ENCODE results near the gene C9. TPM values are rescaled to one million over a fixed set of nuclear protein-coding genes. Genes with fewer than 3 reads are reported as not detected.

Gene C9
- 0.03 TPM in 1 of 2 replicates, not detected in the other for polyA plus RNA-seq (2011; rRNA removed)
- polyA plus RNA-seq (2012; cell fraction: cytosol; rRNA removed), result not detected in 2 replicates
- not detected in 2 replicates for polyA plus RNA-seq (2012; cell fraction: nucleus; rRNA removed)
- polyA plus RNA-seq (2017; fragmentation: RNase III; extraction: RNeasy Plus Mini Kit Qiagen cat#74134 plus additional on column Dnase treatment), result not detected in 3 replicates
- polyA minus RNA-seq (2011; rRNA and poly(A)+ RNA removed), result not detected in 2 replicates

DNA sequence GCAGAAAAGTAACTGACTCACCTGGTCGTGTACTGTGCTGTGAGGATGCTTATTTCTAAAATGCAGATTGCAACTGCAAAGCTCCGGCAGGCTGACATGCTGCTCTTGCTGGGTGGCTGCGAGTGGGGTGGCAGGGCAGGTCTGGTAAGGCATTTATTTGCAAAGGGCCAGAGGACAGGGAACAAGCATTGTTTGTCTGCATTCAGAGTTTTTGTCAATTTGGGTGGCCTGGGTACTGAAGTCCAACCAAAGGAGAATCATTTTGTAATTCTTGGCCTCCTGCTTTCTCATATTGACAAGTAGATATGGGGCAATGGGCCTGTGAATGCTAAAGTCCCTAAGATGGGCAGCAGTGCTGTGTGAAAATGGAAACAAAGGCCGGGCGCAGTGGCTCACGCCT is at the start of gene C9:
Gene C9, minus strand, starts transcription at position 129 of the 400 bp plus-strand sequence. Its CDS starts 31 bp downstream, at position 98.
- no peak for FAIRE-seq
- no peak within 1 kb of the TSS for H3K27ac ChIP-seq
- TF ChIP-seq, protein P1, sequence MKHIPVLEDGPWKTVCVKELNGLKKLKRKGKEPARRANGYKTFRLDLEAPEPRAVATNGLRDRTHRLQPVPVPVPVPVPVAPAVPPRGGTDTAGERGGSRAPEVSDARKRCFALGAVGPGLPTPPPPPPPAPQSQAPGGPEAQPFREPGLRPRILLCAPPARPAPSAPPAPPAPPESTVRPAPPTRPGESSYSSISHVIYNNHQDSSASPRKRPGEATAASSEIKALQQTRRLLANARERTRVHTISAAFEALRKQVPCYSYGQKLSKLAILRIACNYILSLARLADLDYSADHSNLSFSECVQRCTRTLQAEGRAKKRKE (CRISPR knock-in tag; IDR thresholded peaks at IDR 0.05; ENCODE audit: low read depth), result no peak
- TF ChIP-seq TP53 (CRISPR knock-in tag; IDR thresholded peaks at IDR 0.05), result no peak
- TF ChIP-seq RFX5 (IDR thresholded peaks at IDR 0.05), result no peak
- TF ChIP-seq, protein P2, sequence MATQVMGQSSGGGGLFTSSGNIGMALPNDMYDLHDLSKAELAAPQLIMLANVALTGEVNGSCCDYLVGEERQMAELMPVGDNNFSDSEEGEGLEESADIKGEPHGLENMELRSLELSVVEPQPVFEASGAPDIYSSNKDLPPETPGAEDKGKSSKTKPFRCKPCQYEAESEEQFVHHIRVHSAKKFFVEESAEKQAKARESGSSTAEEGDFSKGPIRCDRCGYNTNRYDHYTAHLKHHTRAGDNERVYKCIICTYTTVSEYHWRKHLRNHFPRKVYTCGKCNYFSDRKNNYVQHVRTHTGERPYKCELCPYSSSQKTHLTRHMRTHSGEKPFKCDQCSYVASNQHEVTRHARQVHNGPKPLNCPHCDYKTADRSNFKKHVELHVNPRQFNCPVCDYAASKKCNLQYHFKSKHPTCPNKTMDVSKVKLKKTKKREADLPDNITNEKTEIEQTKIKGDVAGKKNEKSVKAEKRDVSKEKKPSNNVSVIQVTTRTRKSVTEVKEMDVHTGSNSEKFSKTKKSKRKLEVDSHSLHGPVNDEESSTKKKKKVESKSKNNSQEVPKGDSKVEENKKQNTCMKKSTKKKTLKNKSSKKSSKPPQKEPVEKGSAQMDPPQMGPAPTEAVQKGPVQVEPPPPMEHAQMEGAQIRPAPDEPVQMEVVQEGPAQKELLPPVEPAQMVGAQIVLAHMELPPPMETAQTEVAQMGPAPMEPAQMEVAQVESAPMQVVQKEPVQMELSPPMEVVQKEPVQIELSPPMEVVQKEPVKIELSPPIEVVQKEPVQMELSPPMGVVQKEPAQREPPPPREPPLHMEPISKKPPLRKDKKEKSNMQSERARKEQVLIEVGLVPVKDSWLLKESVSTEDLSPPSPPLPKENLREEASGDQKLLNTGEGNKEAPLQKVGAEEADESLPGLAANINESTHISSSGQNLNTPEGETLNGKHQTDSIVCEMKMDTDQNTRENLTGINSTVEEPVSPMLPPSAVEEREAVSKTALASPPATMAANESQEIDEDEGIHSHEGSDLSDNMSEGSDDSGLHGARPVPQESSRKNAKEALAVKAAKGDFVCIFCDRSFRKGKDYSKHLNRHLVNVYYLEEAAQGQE (IDR thresholded peaks at IDR 0.05), result no peak
- no peak for TF ChIP-seq HDAC2 (IDR thresholded peaks at IDR 0.05)
- TF ChIP-seq PHF8 (IDR thresholded peaks at IDR 0.05; ENCODE audit: borderline replicate concordance, low read depth), result no peak
- TF ChIP-seq ZSCAN20 (CRISPR knock-in tag; IDR thresholded peaks at IDR 0.05), result no peak
- no peak for TF ChIP-seq NPAS2 (CRISPR knock-in tag; IDR thresholded peaks at IDR 0.05; ENCODE audit: borderline replicate concordance)
- TF ChIP-seq CBX8 (IDR thresholded peaks at IDR 0.05), result no peak
- TF ChIP-seq CEBPB (IDR thresholded peaks at IDR 0.05), result no peak
- TF ChIP-seq SMC3 (IDR thresholded peaks at IDR 0.05), result no peak
- TF ChIP-seq EHMT2 (IDR thresholded peaks at IDR 0.05; ENCODE audit: low read depth), result no peak
- H3K4me1 ChIP-seq, result no peaks in the 10 kb centered on the region
- WGBS (ENCODE audit: missing lambda C conversion rate), result 65% methylated on average over 6 of the region's 6 CpGs
- H3K4me3 ChIP-seq, result no peak within 1 kb of the TSS
- ChIA-PET POLR2A (no interaction called here), CTCF (interaction anchor here (1.0 to 4.5 kb wide), 4 partner anchors 8 to 183 kb away, joined by 3 to 29 read pairs (median 6); no protein-coding TSS in a partner anchor)
- DNase-seq (ENCODE audit: low read depth in 1 of 2, low spot score in 1 of 2), result no peak
- no peaks in the 10 kb centered on the region for H3K9me3 ChIP-seq
- ATAC-seq, result no peak
- no peak within 1 kb of the TSS for H3K4me2 ChIP-seq

DNA sequence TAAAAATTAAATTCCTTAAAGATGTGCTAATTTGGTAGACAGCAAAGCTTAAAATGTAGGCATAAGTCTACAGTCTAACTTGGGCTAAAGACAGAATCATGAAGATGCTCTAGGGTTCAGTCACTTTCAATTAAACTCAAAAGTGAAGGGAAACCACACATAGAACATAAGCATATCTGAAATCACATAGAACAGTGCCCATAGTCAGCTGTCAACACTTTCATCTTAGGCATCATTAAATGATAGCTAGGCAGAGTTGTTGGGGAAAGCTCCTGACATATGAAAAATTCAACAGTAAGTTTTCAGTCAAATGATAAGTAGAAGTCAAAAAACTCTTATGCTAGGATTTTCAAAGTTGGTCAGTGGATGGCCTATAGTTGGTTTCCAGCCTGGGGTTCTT is 49.5 kb upstream of the C9 start:
- DNase-seq (ENCODE audit: low read depth in 1 of 2, low spot score in 1 of 2) (no peak), FAIRE-seq (no peak), ATAC-seq (no peak)
- POLR2A ChIA-PET, result interaction anchor here (1.1 kb wide), 1 partner anchor 11 kb away, joined by 3 read pairs; the partner anchor contains the start of gene DAB2
- Histone ChIP-seq H3K9me3 (no peaks in the 10 kb centered on the region), H3K4me2 (no peak overlapping the region), H3K4me3 (no peak overlapping the region), H3K27ac (no peak overlapping the region), H3K4me1 (peaks cover 26% of the 10 kb centered on the region)
- TF ChIP-seq FOXS1 (CRISPR knock-in tag; IDR thresholded peaks at IDR 0.05) (no peak), JUN (IDR thresholded peaks at IDR 0.05) (no peak)
- CTCF ChIA-PET, result interaction anchor here (0.8 to 5.2 kb wide), 4 partner anchors 10 to 134 kb away, joined by 3 to 33 read pairs (median 5); partner anchors contain the start of gene DAB2

DNA sequence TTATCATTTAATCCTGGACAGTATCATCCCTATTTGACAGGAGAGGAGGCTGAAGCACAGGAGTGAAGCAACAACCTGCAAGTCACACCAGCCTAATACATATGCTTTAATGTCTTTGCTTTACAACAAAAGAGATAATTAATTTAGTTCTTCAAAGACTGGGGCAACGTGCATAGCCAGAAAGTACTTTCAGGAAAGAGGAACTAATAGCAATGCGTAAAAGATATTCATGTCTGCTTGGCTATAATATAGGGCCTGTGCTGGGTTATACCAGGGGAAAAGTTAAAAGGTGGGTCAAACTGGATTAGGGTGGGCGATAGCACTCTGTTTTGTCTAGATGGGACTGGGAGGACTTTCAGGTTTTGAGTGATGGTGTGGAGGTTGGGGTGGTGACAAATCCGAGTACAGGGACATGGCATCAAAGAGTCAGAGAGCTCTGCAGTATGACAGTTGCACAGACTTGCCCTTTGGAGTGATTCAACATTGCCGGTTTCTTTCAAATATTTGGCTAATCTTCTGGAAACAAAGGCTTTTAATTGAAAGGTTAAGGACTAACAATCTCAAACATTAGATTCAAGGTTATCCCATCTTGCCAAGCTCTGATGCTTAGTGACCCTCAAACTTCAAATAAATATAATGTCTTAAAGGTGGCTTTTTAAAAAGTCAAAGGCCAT is 48.6 kb upstream of the C9 start:
- Histone ChIP-seq H3K9me3 (no peaks in the 10 kb centered on the region), H3K4me1 (peaks cover 26% of the 10 kb centered on the region), H3K27ac (no peak overlapping the region), H3K4me3 (no peak overlapping the region), H3K4me2 (no peak overlapping the region)
- 75% methylated on average over 5 of the region's 5 CpGs for WGBS (ENCODE audit: missing lambda C conversion rate)
- DNase-seq (ENCODE audit: low read depth in 1 of 2, low spot score in 1 of 2) (no peak), ATAC-seq (no peak), FAIRE-seq (no peak)
- ChIA-PET POLR2A (interaction anchor here (1.1 kb wide), 1 partner anchor 12 kb away, joined by 3 read pairs; the partner anchor contains the start of gene DAB2), CTCF (interaction anchor here (0.9 to 5.2 kb wide), 5 partner anchors 11 to 333 kb away, joined by 3 to 33 read pairs (median 6); partner anchors contain the start of gene DAB2)
- TF ChIP-seq, protein P3, sequence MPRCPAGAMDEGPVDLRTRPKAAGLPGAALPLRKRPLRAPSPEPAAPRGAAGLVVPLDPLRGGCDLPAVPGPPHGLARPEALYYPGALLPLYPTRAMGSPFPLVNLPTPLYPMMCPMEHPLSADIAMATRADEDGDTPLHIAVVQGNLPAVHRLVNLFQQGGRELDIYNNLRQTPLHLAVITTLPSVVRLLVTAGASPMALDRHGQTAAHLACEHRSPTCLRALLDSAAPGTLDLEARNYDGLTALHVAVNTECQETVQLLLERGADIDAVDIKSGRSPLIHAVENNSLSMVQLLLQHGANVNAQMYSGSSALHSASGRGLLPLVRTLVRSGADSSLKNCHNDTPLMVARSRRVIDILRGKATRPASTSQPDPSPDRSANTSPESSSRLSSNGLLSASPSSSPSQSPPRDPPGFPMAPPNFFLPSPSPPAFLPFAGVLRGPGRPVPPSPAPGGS (IDR thresholded peaks at IDR 0.05), result no peak
- TF ChIP-seq KDM1A (IDR thresholded peaks at IDR 0.05; ENCODE audit: low read depth) (no peak), NPAS2 (CRISPR knock-in tag; IDR thresholded peaks at IDR 0.05; ENCODE audit: borderline replicate concordance) (no peak), POLR2A (IDR thresholded peaks at IDR 0.05; ENCODE audit: low read length) (no peak), ZSCAN20 (CRISPR knock-in tag; IDR thresholded peaks at IDR 0.05) (no peak), MAFK (IDR thresholded peaks at IDR 0.05; ENCODE audit: partially characterized antibody) (no peak), CEBPB (IDR thresholded peaks at IDR 0.05) (no peak), ZC3H11A (IDR thresholded peaks at IDR 0.05) (no peak), ZNF302 (CRISPR knock-in tag; IDR thresholded peaks at IDR 0.05) (no peak), ESRRA (IDR thresholded peaks at IDR 0.05; ENCODE audit: borderline replicate concordance, low read length) (no peak), NR3C1 (IDR thresholded peaks at IDR 0.05) (no peak)
- TF ChIP-seq, protein P4, sequence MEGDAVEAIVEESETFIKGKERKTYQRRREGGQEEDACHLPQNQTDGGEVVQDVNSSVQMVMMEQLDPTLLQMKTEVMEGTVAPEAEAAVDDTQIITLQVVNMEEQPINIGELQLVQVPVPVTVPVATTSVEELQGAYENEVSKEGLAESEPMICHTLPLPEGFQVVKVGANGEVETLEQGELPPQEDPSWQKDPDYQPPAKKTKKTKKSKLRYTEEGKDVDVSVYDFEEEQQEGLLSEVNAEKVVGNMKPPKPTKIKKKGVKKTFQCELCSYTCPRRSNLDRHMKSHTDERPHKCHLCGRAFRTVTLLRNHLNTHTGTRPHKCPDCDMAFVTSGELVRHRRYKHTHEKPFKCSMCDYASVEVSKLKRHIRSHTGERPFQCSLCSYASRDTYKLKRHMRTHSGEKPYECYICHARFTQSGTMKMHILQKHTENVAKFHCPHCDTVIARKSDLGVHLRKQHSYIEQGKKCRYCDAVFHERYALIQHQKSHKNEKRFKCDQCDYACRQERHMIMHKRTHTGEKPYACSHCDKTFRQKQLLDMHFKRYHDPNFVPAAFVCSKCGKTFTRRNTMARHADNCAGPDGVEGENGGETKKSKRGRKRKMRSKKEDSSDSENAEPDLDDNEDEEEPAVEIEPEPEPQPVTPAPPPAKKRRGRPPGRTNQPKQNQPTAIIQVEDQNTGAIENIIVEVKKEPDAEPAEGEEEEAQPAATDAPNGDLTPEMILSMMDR (IDR thresholded peaks at IDR 0.05), result no peak
- TF ChIP-seq, protein P5, sequence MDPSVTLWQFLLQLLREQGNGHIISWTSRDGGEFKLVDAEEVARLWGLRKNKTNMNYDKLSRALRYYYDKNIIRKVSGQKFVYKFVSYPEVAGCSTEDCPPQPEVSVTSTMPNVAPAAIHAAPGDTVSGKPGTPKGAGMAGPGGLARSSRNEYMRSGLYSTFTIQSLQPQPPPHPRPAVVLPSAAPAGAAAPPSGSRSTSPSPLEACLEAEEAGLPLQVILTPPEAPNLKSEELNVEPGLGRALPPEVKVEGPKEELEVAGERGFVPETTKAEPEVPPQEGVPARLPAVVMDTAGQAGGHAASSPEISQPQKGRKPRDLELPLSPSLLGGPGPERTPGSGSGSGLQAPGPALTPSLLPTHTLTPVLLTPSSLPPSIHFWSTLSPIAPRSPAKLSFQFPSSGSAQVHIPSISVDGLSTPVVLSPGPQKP (IDR thresholded peaks at IDR 0.05; ENCODE audit: low read depth, low read length), result no peak

Data from A549 (cell line).